Measurements from ENCODE around the gene BRINP2. TPM values are rescaled to one million over a fixed set of nuclear protein-coding genes. Genes with fewer than 3 reads are reported as not detected.
"Not testable (repeated sequence)": the region's sequence is repeated elsewhere in the genome, so short reads cannot be mapped to it uniquely, and the experiment has no call there.

Gene BRINP2
- polyA plus RNA-seq, 2 of the 4 experiments (the other 2 are of a cell fraction) = 0.04 to 0.09 TPM

- DNase-seq (ENCODE audit: low read depth in 1 of 2, low spot score in 1 of 2) (no peak), ATAC-seq (no peak), FAIRE-seq (no peak)
- POLR2A ChIA-PET = no interaction called here
- CTCF ChIA-PET = no interaction called here
- no peaks in the 10 kb centered on the region for H3K4me1 ChIP-seq
- H3K9me3 ChIP-seq = no peaks in the 10 kb centered on the region
- H3K4me3 ChIP-seq = no peak overlapping the region
- TF ChIP-seq RFX5 (IDR thresholded peaks at IDR 0.05) = no peak
- TF ChIP-seq FOSL2 (IDR thresholded peaks at IDR 0.05) = no peak
- no peak for TF ChIP-seq FOSL2 (CRISPR knock-in tag; IDR thresholded peaks at IDR 0.05)
- 30% methylated on average over 2 of the region's 2 CpGs for WGBS (ENCODE audit: missing lambda C conversion rate)
- no peak overlapping the region for H3K27ac ChIP-seq
- no peak overlapping the region for H3K4me2 ChIP-seq
Measured at GRCh38 chr1:177311586-177311985, 140.8 kb downstream of the BRINP2 start.

- ChIA-PET POLR2A (no interaction called here), CTCF (no interaction called here)
- Histone ChIP-seq H3K27ac (no peak overlapping the region), H3K4me1 (no peaks in the 10 kb centered on the region), H3K4me2 (no peak overlapping the region), H3K9me3 (no peaks in the 10 kb centered on the region), H3K4me3 (no peak overlapping the region)
- TF ChIP-seq MYC (IDR thresholded peaks at IDR 0.05; ENCODE audit: borderline replicate concordance, low read length) = no peak
- no peak for TF ChIP-seq CHD2 (IDR thresholded peaks at IDR 0.05; ENCODE audit: low read length, partially characterized antibody)
- no peak for TF ChIP-seq BCL3 (IDR thresholded peaks at IDR 0.05)
- no peak for TF ChIP-seq TP53 (CRISPR knock-in tag; IDR thresholded peaks at IDR 0.05)
- TF ChIP-seq HEYL (CRISPR knock-in tag; IDR thresholded peaks at IDR 0.05) = no peak
- no peak for TF ChIP-seq E2F6 (IDR thresholded peaks at IDR 0.05; ENCODE audit: borderline replicate concordance, low read depth)
- TF ChIP-seq FOSL2 (IDR thresholded peaks at IDR 0.05) = no peak
- no peak for TF ChIP-seq FOSL2 (CRISPR knock-in tag; IDR thresholded peaks at IDR 0.05)
- TF ChIP-seq ZC3H11A (IDR thresholded peaks at IDR 0.05) = no peak
- no peak for TF ChIP-seq CBX2 (IDR thresholded peaks at IDR 0.05; ENCODE audit: borderline replicate concordance, low read depth)
- no peak for TF ChIP-seq KDM1A (IDR thresholded peaks at IDR 0.05; ENCODE audit: low read depth)
- no peak for TF ChIP-seq CHD4 (IDR thresholded peaks at IDR 0.05; ENCODE audit: borderline replicate concordance)
- TF ChIP-seq PBX3 (IDR thresholded peaks at IDR 0.05) = no peak
- TF ChIP-seq USF2 (IDR thresholded peaks at IDR 0.05) = no peak
- no peak for TF ChIP-seq HES2 (IDR thresholded peaks at IDR 0.05)
- 13% methylated on average over 2 of the region's 2 CpGs for WGBS (ENCODE audit: missing lambda C conversion rate)
- DNase-seq (ENCODE audit: low read depth in 1 of 2, low spot score in 1 of 2) = no peak
- FAIRE-seq = no peak
- ATAC-seq = no peak
Measured at GRCh38 chr1:177315261-177315660, 144.5 kb downstream of the BRINP2 start.

GRCh38 chr1:177315761-177316160 is 145.0 kb downstream of the BRINP2 start:
- TF ChIP-seq EP300 (IDR thresholded peaks at IDR 0.05) = no peak
- TF ChIP-seq ZSCAN20 (CRISPR knock-in tag; IDR thresholded peaks at IDR 0.05) = no peak
- DNase-seq (ENCODE audit: low read depth in 1 of 2, low spot score in 1 of 2) = no peak
- no peak overlapping the region for H3K27ac ChIP-seq
- 82% methylated on average over 4 of the region's 4 CpGs for WGBS (ENCODE audit: missing lambda C conversion rate)
- ATAC-seq = no peak
- CTCF ChIA-PET = no interaction called here
- no peaks in the 10 kb centered on the region for H3K4me1 ChIP-seq
- H3K4me3 ChIP-seq = no peak overlapping the region
- H3K4me2 ChIP-seq = no peak overlapping the region
- FAIRE-seq = no peak
- POLR2A ChIA-PET = no interaction called here
- no peaks in the 10 kb centered on the region for H3K9me3 ChIP-seq

GRCh38 chr1:177321434-177321833 is 150.7 kb downstream of the BRINP2 start:
- ATAC-seq; DNase-seq (ENCODE audit: low read depth in 1 of 2, low spot score in 1 of 2); FAIRE-seq; H3K4me2 ChIP-seq; CTCF ChIA-PET; H3K9me3 ChIP-seq; H3K4me1 ChIP-seq; H3K4me3 ChIP-seq; H3K27ac ChIP-seq; POLR2A ChIA-PET: not testable (repeated sequence)

All from A549 (cell line).